Hepatocyte (in vitro differentiated cells): ENCODE measurements around the gene PCDH1. TPM values are rescaled to one million over a fixed set of nuclear protein-coding genes. Genes with fewer than 3 reads are reported as not detected.

ENCODE experiments used
- DNase-seq: peaks from one replicate; pipeline ENCODE4 v3.0.0-alpha.2; 2016; ENCODE audit warnings: low spot score
- H2AFZ ChIP-seq: fragments of 200-600 bp; sonication (generic); 2 replicates; pipeline ENCODE4 v1.6.0; 2016; ENCODE audit warnings: antibody characterized with exemption, mild to moderate bottlenecking
- H3K27ac ChIP-seq: fragments of 200-600 bp; sonication (generic); 2 replicates; pipeline ENCODE4 v1.5.1; 2016; ENCODE audit warnings: mild to moderate bottlenecking
- H3K27me3 ChIP-seq: fragments of 200-600 bp; sonication (generic); 2 replicates; pipeline ENCODE4 v1.6.1; 2016
- H3K36me3 ChIP-seq: fragments of 200-600 bp; sonication (generic); replicated peaks from 2 replicates; pipeline ENCODE4 v1.5.1; 2016; ENCODE audit warnings: low read depth; ENCODE audit not compliant: insufficient read depth
- H3K4me1 ChIP-seq: fragments of 200-600 bp; sonication (generic); 2 replicates; pipeline ENCODE4 v1.5.1; 2016; ENCODE audit warnings: mild to moderate bottlenecking, moderate library complexity; ENCODE audit not compliant: insufficient read depth
- H3K4me2 ChIP-seq: fragments of 200-600 bp; sonication (generic); 2 replicates; pipeline ENCODE4 v1.6.0; 2016
- H3K4me3 ChIP-seq: fragments of 200-600 bp; sonication (generic); 2 replicates; pipeline ENCODE4 v1.5.1; 2016; ENCODE audit warnings: mild to moderate bottlenecking
- H3K79me2 ChIP-seq: fragments of 200-600 bp; sonication (generic); 2 replicates; pipeline ENCODE4 v1.6.0; 2017; ENCODE audit warnings: mild to moderate bottlenecking
- H3K9me2 ChIP-seq: fragments of 200-600 bp; sonication (generic); replicated peaks from 2 replicates; pipeline ENCODE4 v1.6.0; 2017; ENCODE audit warnings: mild to moderate bottlenecking; ENCODE audit not compliant: insufficient read depth
- H3K9me3 ChIP-seq: fragments of 200-600 bp; sonication (generic); 2 replicates; pipeline ENCODE4 v1.5.1; 2016; ENCODE audit warnings: low read depth, mild to moderate bottlenecking
- H4K20me1 ChIP-seq: fragments of 200-600 bp; sonication (generic); 2 replicates; pipeline ENCODE4 v1.6.0; 2016; ENCODE audit warnings: mild to moderate bottlenecking; ENCODE audit not compliant: insufficient read depth, poor library complexity, severe bottlenecking
- EZH2 ChIP-seq: fragments of 200-600 bp; sonication (generic); IDR thresholded peaks from 2 replicates; pipeline ENCODE4 v1.6.1; 2016; ENCODE audit warnings: antibody characterized with exemption, mild to moderate bottlenecking, borderline replicate concordance
- EZH2phosphoT487 ChIP-seq: fragments of 200-600 bp; sonication (generic); IDR thresholded peaks from one replicate; pipeline ENCODE4 v1.6.1; 2018; ENCODE audit warnings: antibody characterized with exemption, mild to moderate bottlenecking, low read depth, moderate library complexity; ENCODE audit not compliant: unreplicated experiment, severe bottlenecking
- WGBS: methylation state at CpG from one replicate; pipeline ENCODE4 v1.1.6; 2016; ENCODE audit warnings: low lambda C conversion rate; ENCODE audit errors: missing lambda C conversion rate; 5-methylcytosine and 5-hydroxymethylcytosine counted together
- polyA plus RNA-seq: library from polyadenylated mRNA; unstranded; fragments of >200 nt; fragmentation: Nextera tagmentation; extraction: Ambion mirVana; gene quantifications from 2 replicates; pipeline ENCODE4 v1.2.1, GENCODE V29; 2016
- total RNA-seq: library from RNA; depleted of rRNA; stranded (reverse); fragments of >200 nt; gene quantifications from 2 replicates; pipeline ENCODE4 v1.2.3, GENCODE V29; 2014
- TF ChIP-seq, protein P1 (sequence below): fragments of 200-600 bp; sonication (generic); IDR thresholded peaks from 2 replicates; pipeline ENCODE4 v1.5.1; 2016; ENCODE audit warnings: antibody characterized with exemption, mild to moderate bottlenecking; ENCODE audit not compliant: poor library complexity

PCDH1 gene
- total and polyA plus RNA-seq, 2 experiments from 2014 or later = 8.6 to 10.5 TPM

- Histone ChIP-seq H2AFZ (no peak overlapping the region), H3K4me1 (peaks cover 5% of the 10 kb centered on the region), H3K27ac (peak overlapping the region; percentile 53), H4K20me1 (no peaks in the 10 kb centered on the region), H3K4me2 (peak overlapping the region; percentile 25), H3K79me2 (peaks cover 4% of the 10 kb centered on the region), H3K9me3 (no peaks in the 10 kb centered on the region), H3K27me3 (no peaks in the 10 kb centered on the region), H3K36me3 (no peaks in the 10 kb centered on the region), H3K4me3 (no peak overlapping the region), H3K9me2 (no peaks in the 10 kb centered on the region)
- DNase-seq = no peak
- WGBS = 63% methylated on average over 4 of the region's 4 CpGs
- TF ChIP-seq, protein P1, sequence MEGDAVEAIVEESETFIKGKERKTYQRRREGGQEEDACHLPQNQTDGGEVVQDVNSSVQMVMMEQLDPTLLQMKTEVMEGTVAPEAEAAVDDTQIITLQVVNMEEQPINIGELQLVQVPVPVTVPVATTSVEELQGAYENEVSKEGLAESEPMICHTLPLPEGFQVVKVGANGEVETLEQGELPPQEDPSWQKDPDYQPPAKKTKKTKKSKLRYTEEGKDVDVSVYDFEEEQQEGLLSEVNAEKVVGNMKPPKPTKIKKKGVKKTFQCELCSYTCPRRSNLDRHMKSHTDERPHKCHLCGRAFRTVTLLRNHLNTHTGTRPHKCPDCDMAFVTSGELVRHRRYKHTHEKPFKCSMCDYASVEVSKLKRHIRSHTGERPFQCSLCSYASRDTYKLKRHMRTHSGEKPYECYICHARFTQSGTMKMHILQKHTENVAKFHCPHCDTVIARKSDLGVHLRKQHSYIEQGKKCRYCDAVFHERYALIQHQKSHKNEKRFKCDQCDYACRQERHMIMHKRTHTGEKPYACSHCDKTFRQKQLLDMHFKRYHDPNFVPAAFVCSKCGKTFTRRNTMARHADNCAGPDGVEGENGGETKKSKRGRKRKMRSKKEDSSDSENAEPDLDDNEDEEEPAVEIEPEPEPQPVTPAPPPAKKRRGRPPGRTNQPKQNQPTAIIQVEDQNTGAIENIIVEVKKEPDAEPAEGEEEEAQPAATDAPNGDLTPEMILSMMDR = no peak
- TF ChIP-seq EZH2phosphoT487 (no peak), EZH2 (no peak)
Observed at GRCh38 chr5:141867651-141868050, 10.6 kb downstream of the PCDH1 start.

GRCh38 chr5:141867139-141867538 is 11.1 kb downstream of the PCDH1 start:
- Histone ChIP-seq H3K27ac (peak overlapping the region; percentile 53), H3K4me1 (peaks cover 5% of the 10 kb centered on the region), H3K4me2 (peak overlapping the region; percentile 25), H3K79me2 (peaks cover 4% of the 10 kb centered on the region), H3K9me3 (no peaks in the 10 kb centered on the region), H3K9me2 (no peaks in the 10 kb centered on the region), H3K4me3 (no peak overlapping the region), H2AFZ (no peak overlapping the region), H3K27me3 (no peaks in the 10 kb centered on the region), H3K36me3 (no peaks in the 10 kb centered on the region), H4K20me1 (no peaks in the 10 kb centered on the region)
- WGBS = 74% methylated on average over 5 of the region's 5 CpGs
- DNase-seq = peak; percentile 53
- TF ChIP-seq, protein P1 = no peak
- TF ChIP-seq EZH2phosphoT487 (no peak), EZH2 (no peak)

DNA sequence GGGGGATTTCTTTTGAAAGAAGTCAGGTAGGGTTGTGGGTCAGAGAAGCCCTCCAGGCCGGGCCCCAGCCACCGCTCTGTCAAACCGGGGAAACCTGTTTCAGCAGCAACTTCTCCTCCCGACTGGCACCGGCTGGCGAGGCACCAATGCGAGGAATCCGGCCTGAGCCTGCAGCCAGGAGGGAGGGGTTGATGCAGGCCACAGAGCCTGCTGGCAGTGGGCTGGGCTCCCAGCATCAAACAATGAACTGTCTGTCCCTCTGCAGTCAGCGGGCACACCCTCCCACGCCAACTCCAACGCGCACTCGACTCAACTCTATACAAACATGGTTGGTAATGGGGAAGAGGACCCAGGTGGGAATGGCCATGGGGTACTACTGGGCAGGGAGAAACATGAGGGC is 12.1 kb downstream of the PCDH1 start:
- no peaks in the 10 kb centered on the region for H3K79me2 ChIP-seq
- TF ChIP-seq EZH2phosphoT487 (no peak), EZH2 (no peak)
- TF ChIP-seq, protein P1 = no peak
- WGBS = 66% methylated on average over 13 of the region's 13 CpGs

DNA sequence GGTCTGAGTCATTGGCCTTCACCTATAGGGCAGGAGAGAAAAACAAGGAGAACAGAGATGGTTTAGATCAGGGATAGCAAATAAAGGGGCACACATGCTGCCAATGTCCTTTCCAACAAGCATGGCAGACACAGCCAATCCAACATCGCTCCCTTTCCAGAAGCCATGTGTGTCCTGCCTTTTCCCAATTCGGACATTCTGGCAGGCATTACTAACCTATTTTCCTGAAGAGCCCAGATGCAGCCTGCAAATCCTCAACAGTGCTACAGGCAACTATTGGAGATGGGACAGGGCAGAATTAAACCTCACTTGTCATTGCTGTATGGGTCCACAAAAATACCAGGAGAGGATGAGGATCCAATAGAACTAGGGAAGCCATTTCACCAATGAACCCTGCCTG is 12.8 kb downstream of the PCDH1 start:
- Histone ChIP-seq H2AFZ (no peak overlapping the region), H3K36me3 (no peaks in the 10 kb centered on the region), H3K9me2 (no peaks in the 10 kb centered on the region), H3K27ac (no peak overlapping the region), H3K79me2 (no peaks in the 10 kb centered on the region), H4K20me1 (no peaks in the 10 kb centered on the region), H3K4me1 (peaks cover 5% of the 10 kb centered on the region), H3K4me3 (no peak overlapping the region), H3K9me3 (no peaks in the 10 kb centered on the region), H3K27me3 (no peaks in the 10 kb centered on the region), H3K4me2 (no peak overlapping the region)
- TF ChIP-seq, protein P1 = no peak
- TF ChIP-seq EZH2phosphoT487 = no peak
- no peak for TF ChIP-seq EZH2
- WGBS = 92% methylated on average over 2 of the region's 2 CpGs
- DNase-seq = no peak

More for the DNA sequence above, 12.1 kb downstream of the PCDH1 start:
- H3K4me1 ChIP-seq = peaks cover 5% of the 10 kb centered on the region
- H2AFZ ChIP-seq = no peak overlapping the region
- H4K20me1 ChIP-seq = no peaks in the 10 kb centered on the region
- no peaks in the 10 kb centered on the region for H3K36me3 ChIP-seq
- no peaks in the 10 kb centered on the region for H3K27me3 ChIP-seq
- no peaks in the 10 kb centered on the region for H3K9me2 ChIP-seq
- no peak overlapping the region for H3K4me2 ChIP-seq
- H3K27ac ChIP-seq = peak overlapping the region; percentile 53
- no peaks in the 10 kb centered on the region for H3K9me3 ChIP-seq
- peak; percentile 48 for DNase-seq
- no peak overlapping the region for H3K4me3 ChIP-seq
